ENCODE measurements around the gene CEP120.

CEP120 gene

DNA sequence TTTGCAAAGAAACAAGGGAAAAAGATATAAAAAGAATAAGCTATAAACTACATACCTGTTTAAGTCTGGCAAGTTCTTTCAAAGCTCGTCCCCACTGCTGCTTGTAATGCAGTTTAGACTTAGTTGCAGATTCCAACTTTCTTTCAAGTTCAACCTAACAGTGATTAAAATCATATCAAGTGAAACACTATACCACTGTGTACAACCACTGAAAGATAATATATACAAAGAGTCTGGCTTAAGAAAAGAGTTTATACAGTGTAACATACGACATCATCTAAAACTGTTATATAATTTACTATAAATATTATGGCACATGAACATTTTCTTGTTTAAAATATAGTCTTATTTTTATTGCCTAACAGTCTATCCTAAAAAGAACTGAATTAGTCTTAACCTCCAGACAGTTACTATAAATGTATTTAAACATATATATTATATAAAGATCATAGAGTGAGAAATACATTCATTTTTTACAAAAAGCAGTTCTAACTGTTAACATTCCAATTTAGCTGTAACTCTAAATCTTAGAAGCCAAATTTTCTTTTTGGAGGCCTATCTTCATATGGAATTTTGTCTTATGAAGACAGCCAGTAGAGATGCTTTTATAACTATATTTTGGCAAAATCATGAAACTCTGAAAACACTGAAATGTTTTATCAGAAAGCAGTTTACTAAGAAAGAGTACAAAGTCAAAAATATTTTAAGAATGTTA, 58.6 kb downstream of the CEP120 start:
- H3K27me3 ChIP-seq (ENCODE audit: low read length): no peaks in the 10 kb centered on the region
- H3K9me3 ChIP-seq (ENCODE audit: insufficient read depth, low read length): no peaks in the 10 kb centered on the region
- H3K27ac ChIP-seq (ENCODE audit: low read depth, low read length): no peak overlapping the region
- no peaks in the 10 kb centered on the region; the same call in 1 of the 2 replicates for H3F3A ChIP-seq (ENCODE audit: insufficient read depth)
- no peak overlapping the region for H3K4me3 ChIP-seq (ENCODE audit: insufficient read depth, low read length, poor library complexity, severe bottlenecking)
- no peaks in the 10 kb centered on the region for H3K9me2 ChIP-seq (replicated peaks; ENCODE audit: insufficient read depth, low read length)
- H4K20me1 ChIP-seq (ENCODE audit: low read depth, low read length): no peaks in the 10 kb centered on the region
- H3K9ac ChIP-seq (ENCODE audit: low read length): no peak overlapping the region
- peaks cover 16% of the 10 kb centered on the region for H3K36me3 ChIP-seq (ENCODE audit: low read length)
- no peak overlapping the region for H3K4me2 ChIP-seq (ENCODE audit: low read depth, low read length, poor library complexity, severe bottlenecking)
- no peak overlapping the region for H2AFZ ChIP-seq (ENCODE audit: low read depth, low read length, severe bottlenecking)
- no peaks in the 10 kb centered on the region for H3K79me2 ChIP-seq (ENCODE audit: insufficient read depth, low read length)
- no peak for TF ChIP-seq EZH2phosphoT487 (conservative IDR thresholded peaks at IDR 0.05; ENCODE audit: low read length)
- no peak for TF ChIP-seq CTCF (IDR thresholded peaks at IDR 0.05; ENCODE audit: insufficient read depth, low read length, poor library complexity, severe bottlenecking)

DNA sequence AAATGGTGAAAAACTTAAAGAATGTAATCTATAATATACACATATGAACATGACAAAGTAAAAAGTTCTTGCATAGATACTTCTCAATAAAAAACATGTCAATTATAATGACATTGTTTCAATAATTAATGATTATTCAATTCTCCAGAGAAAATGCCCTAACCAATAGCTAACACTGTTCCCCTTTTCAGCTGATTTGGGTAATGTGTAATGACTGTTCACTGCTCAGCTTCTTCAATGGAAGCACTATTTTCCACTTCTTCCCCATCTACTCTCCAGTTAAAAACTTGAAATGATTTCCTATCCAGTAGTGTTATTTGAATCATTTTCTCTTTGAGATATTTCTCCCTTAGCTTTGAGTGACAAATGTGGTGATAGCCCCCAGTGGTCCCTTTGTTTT, 62.3 kb downstream of the CEP120 start:
- Histone ChIP-seq H3K36me3 (ENCODE audit: low read length) (peaks cover 37% of the 10 kb centered on the region), H3K9me3 (ENCODE audit: insufficient read depth, low read length) (no peaks in the 10 kb centered on the region)

DNA sequence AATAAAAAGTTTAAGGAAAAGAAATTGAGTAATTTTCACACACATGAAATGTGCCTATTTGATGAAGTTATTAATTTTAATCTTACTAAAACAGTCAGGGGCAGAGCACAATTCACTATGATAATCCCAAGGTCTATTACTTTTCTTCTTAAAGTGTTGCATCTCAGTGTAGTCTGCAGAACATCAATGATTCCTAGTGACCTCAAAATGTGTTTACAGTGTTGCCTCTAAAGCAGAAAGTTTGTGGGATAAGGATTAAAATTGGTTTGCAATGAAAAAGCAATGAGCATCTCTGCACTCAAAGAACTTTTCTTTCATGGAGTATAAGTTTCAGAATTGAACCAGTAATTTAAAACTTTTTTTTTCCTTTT, 63.0 kb downstream of the CEP120 start:
- H2AFZ ChIP-seq (ENCODE audit: low read depth, low read length, severe bottlenecking): no peak overlapping the region
- H3K9me3 ChIP-seq (ENCODE audit: insufficient read depth, low read length): no peaks in the 10 kb centered on the region
- peaks cover 37% of the 10 kb centered on the region for H3K36me3 ChIP-seq (ENCODE audit: low read length)
- no peaks in the 10 kb centered on the region for H3K9me2 ChIP-seq (replicated peaks; ENCODE audit: insufficient read depth, low read length)
- H3K4me2 ChIP-seq (ENCODE audit: low read depth, low read length, poor library complexity, severe bottlenecking): peak overlapping the region; percentile 43
- H3K4me3 ChIP-seq (ENCODE audit: insufficient read depth, low read length, poor library complexity, severe bottlenecking): no peak overlapping the region
- H3K9ac ChIP-seq (ENCODE audit: low read length): no peak overlapping the region
- H3K79me2 ChIP-seq (ENCODE audit: insufficient read depth, low read length): no peaks in the 10 kb centered on the region
- no peaks in the 10 kb centered on the region for H4K20me1 ChIP-seq (ENCODE audit: low read depth, low read length)
- H3K27me3 ChIP-seq (ENCODE audit: low read length): no peaks in the 10 kb centered on the region
- no peak for TF ChIP-seq CTCF (IDR thresholded peaks at IDR 0.05; ENCODE audit: insufficient read depth, low read length, poor library complexity, severe bottlenecking)
- no peak for TF ChIP-seq EZH2phosphoT487 (conservative IDR thresholded peaks at IDR 0.05; ENCODE audit: low read length)
- H3K27ac ChIP-seq (ENCODE audit: low read depth, low read length): peak overlapping the region; percentile 63; the same call in 1 of the 2 replicates
- H3F3A ChIP-seq (ENCODE audit: insufficient read depth): no peaks in the 10 kb centered on the region; the same call in 1 of the 2 replicates

More for the DNA sequence above, 62.3 kb downstream of the CEP120 start:
- TF ChIP-seq EZH2phosphoT487 (conservative IDR thresholded peaks at IDR 0.05; ENCODE audit: low read length) (no peak), CTCF (IDR thresholded peaks at IDR 0.05; ENCODE audit: insufficient read depth, low read length, poor library complexity, severe bottlenecking) (no peak)
- no peaks in the 10 kb centered on the region for H3K9me2 ChIP-seq (replicated peaks; ENCODE audit: insufficient read depth, low read length)
- no peak overlapping the region for H3K27ac ChIP-seq (ENCODE audit: low read depth, low read length)
- H3K4me3 ChIP-seq (ENCODE audit: insufficient read depth, low read length, poor library complexity, severe bottlenecking): no peak overlapping the region
- H3K79me2 ChIP-seq (ENCODE audit: insufficient read depth, low read length): no peaks in the 10 kb centered on the region
- no peaks in the 10 kb centered on the region for H3K27me3 ChIP-seq (ENCODE audit: low read length)
- no peak overlapping the region for H3K9ac ChIP-seq (ENCODE audit: low read length)
- H4K20me1 ChIP-seq (ENCODE audit: low read depth, low read length): no peaks in the 10 kb centered on the region
- H3K4me2 ChIP-seq (ENCODE audit: low read depth, low read length, poor library complexity, severe bottlenecking): no peak overlapping the region
- no peak overlapping the region for H2AFZ ChIP-seq (ENCODE audit: low read depth, low read length, severe bottlenecking)
- no peaks in the 10 kb centered on the region; the same call in 1 of the 2 replicates for H3F3A ChIP-seq (ENCODE audit: insufficient read depth)
